HEK293T (cell line): Measurements from ENCODE around the gene IRF8.

Source experiments
- CTCF ChIA-PET: fragments of 350-600 bp; formaldehyde crosslinking; extraction: SDS; loops from one replicate; lab custom pipeline; 2021; ENCODE audit warnings: antibody characterized with exemption, inconsistent platforms; lab: Yijun Ruan, JAX
- POLR2A ChIA-PET: fragments of 350-600 bp; formaldehyde crosslinking; extraction: SDS; loops from one replicate; lab custom pipeline; 2020; ENCODE audit warnings: antibody characterized with exemption, inconsistent platforms; lab: Yijun Ruan, JAX
- DNase-seq: peaks from one replicate; pipeline ENCODE4 v3.0.0; 2012; ENCODE audit warnings: mixed read lengths; ENCODE audit errors: extremely low spot score
- ARNT ChIP-seq: fragments of 450-650 bp; IDR thresholded peaks from 2 replicates; pipeline ENCODE4 v1.6.1; 2017; ENCODE audit warnings: mild to moderate bottlenecking
- BHLHE40 ChIP-seq: fragments of 450-650 bp; IDR thresholded peaks from 2 replicates; pipeline ENCODE4 v1.6.1; 2016; ENCODE audit warnings: mild to moderate bottlenecking, moderate library complexity, borderline replicate concordance
- CTBP1 ChIP-seq: fragments of 450-650 bp; IDR thresholded peaks from 2 replicates; pipeline ENCODE4 v1.6.1; 2016; ENCODE audit warnings: borderline replicate concordance
- ELF4 ChIP-seq: fragments of 450-650 bp; IDR thresholded peaks from 2 replicates; pipeline ENCODE4 v1.6.1; 2017; ENCODE audit warnings: antibody characterized with exemption
- FOXA1 ChIP-seq: fragments of 450-650 bp; IDR thresholded peaks from 2 replicates; pipeline ENCODE4 v1.6.1; 2016; ENCODE audit warnings: mild to moderate bottlenecking
- FOXK2 ChIP-seq: fragments of 450-650 bp; IDR thresholded peaks from 2 replicates; pipeline ENCODE4 v1.6.1; 2016; ENCODE audit warnings: mild to moderate bottlenecking
- FOXM1 ChIP-seq: fragments of 450-650 bp; IDR thresholded peaks from 2 replicates; pipeline ENCODE4 v1.6.1; 2017; ENCODE audit warnings: mild to moderate bottlenecking, borderline replicate concordance
- HDGF ChIP-seq: fragments of 450-650 bp; IDR thresholded peaks from 2 replicates; pipeline ENCODE4 v1.6.1; 2017; ENCODE audit warnings: antibody characterized with exemption, borderline replicate concordance
- L3MBTL2 ChIP-seq: fragments of 450-650 bp; conservative IDR thresholded peaks from 2 replicates; pipeline ENCODE4 v1.6.1; 2016; ENCODE audit warnings: mild to moderate bottlenecking
- LEF1 ChIP-seq: fragments of 450-650 bp; IDR thresholded peaks from 2 replicates; pipeline ENCODE4 v1.6.1; 2017; ENCODE audit warnings: mild to moderate bottlenecking, borderline replicate concordance
- NFRKB ChIP-seq: fragments of 450-650 bp; IDR thresholded peaks from 2 replicates; pipeline ENCODE4 v1.6.1; 2016; ENCODE audit warnings: mild to moderate bottlenecking, moderate library complexity
- SP1 ChIP-seq: fragments of 450-650 bp; IDR thresholded peaks from 2 replicates; pipeline ENCODE4 v1.6.1; 2017
- SUZ12 ChIP-seq: fragments of 450-650 bp; IDR thresholded peaks from 2 replicates; pipeline ENCODE4 v1.6.1; 2016; ENCODE audit warnings: mild to moderate bottlenecking
- TARDBP ChIP-seq: fragments of 450-650 bp; IDR thresholded peaks from 2 replicates; pipeline ENCODE4 v1.6.1; 2016
- ZNF384 ChIP-seq: fragments of 450-650 bp; IDR thresholded peaks from 2 replicates; pipeline ENCODE4 v1.6.1; 2016
- TF ChIP-seq, protein P1 (sequence below): fragments of 450-650 bp; IDR thresholded peaks from 2 replicates; pipeline ENCODE4 v1.6.1; 2016

Gene IRF8

GRCh38 chr16:85867189-85867588 is 31.8 kb upstream of the IRF8 start:
- DNase-seq, result no peak
- POLR2A ChIA-PET, result no interaction called here
- TF ChIP-seq SP1, result no peak
- no peak for TF ChIP-seq ZNF384
- no peak for TF ChIP-seq ARNT
- TF ChIP-seq, protein P1, sequence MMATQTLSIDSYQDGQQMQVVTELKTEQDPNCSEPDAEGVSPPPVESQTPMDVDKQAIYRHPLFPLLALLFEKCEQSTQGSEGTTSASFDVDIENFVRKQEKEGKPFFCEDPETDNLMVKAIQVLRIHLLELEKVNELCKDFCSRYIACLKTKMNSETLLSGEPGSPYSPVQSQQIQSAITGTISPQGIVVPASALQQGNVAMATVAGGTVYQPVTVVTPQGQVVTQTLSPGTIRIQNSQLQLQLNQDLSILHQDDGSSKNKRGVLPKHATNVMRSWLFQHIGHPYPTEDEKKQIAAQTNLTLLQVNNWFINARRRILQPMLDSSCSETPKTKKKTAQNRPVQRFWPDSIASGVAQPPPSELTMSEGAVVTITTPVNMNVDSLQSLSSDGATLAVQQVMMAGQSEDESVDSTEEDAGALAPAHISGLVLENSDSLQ, result no peak
- TF ChIP-seq NFRKB, result no peak
- no peak for TF ChIP-seq L3MBTL2
- TF ChIP-seq FOXA1, result no peak
- TF ChIP-seq HDGF, result no peak
- TF ChIP-seq FOXM1, result no peak
- no peak for TF ChIP-seq LEF1
- no peak for TF ChIP-seq CTBP1
- no peak for TF ChIP-seq FOXK2
- TF ChIP-seq SUZ12, result no peak
- TF ChIP-seq BHLHE40, result no peak
- TF ChIP-seq TARDBP, result no peak
- TF ChIP-seq ELF4, result no peak
- CTCF ChIA-PET, result no interaction called here

DNA sequence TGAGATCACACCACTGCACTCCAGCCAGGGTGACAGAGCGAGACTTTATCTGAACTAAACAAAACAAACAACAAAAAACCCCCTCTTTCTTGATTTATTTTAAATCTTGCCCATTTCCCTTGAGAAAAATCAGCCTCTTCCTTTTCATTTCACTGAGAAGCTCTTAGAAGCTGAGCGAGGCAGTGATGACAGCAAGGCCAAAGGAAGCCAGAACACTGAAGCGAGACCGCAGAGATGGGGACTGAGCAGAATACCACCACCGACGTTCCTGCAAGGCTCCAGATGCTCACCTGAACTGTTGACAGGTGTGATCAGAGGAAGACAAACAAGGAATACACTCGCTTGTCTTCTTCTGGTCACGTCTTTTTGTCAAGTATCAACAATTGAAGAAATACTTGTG is 30.5 kb upstream of the IRF8 start:
- no peak for DNase-seq
- no peak for TF ChIP-seq NFRKB
- no peak for TF ChIP-seq TARDBP
- TF ChIP-seq ARNT, result no peak
- no peak for TF ChIP-seq SUZ12
- no peak for TF ChIP-seq ELF4
- no peak for TF ChIP-seq ZNF384
- no peak for TF ChIP-seq LEF1
- no peak for TF ChIP-seq FOXK2
- no peak for TF ChIP-seq HDGF
- no peak for TF ChIP-seq FOXA1
- TF ChIP-seq FOXM1, result no peak
- no peak for TF ChIP-seq CTBP1
- TF ChIP-seq, protein P1, result no peak
- no peak for TF ChIP-seq BHLHE40
- no peak for TF ChIP-seq SP1
- POLR2A ChIA-PET, result no interaction called here
- CTCF ChIA-PET, result no interaction called here

DNA sequence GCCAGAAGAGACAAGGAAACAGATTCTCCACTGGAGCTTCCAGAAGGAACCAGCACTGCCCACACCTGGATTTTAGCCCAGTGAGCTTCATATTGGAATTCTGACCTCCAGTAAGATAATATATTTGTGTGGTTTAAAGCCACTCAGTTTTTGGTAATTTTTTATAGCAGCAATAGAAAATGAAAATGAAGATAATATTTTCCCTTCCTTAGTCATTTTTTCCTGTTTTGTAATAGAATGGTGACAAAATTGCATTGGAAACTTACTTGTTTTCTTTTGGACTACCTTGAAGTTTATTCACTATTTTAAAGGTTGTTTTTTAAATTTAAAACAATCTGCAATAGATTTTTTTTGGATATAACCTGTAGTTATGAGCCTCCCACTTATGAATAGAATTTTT is 29.8 kb upstream of the IRF8 start:
- ChIA-PET POLR2A (no interaction called here), CTCF (no interaction called here)
- no peak for TF ChIP-seq FOXK2
- no peak for TF ChIP-seq LEF1
- no peak for TF ChIP-seq SUZ12
- no peak for TF ChIP-seq NFRKB
- no peak for TF ChIP-seq CTBP1
- DNase-seq, result no peak

DNA sequence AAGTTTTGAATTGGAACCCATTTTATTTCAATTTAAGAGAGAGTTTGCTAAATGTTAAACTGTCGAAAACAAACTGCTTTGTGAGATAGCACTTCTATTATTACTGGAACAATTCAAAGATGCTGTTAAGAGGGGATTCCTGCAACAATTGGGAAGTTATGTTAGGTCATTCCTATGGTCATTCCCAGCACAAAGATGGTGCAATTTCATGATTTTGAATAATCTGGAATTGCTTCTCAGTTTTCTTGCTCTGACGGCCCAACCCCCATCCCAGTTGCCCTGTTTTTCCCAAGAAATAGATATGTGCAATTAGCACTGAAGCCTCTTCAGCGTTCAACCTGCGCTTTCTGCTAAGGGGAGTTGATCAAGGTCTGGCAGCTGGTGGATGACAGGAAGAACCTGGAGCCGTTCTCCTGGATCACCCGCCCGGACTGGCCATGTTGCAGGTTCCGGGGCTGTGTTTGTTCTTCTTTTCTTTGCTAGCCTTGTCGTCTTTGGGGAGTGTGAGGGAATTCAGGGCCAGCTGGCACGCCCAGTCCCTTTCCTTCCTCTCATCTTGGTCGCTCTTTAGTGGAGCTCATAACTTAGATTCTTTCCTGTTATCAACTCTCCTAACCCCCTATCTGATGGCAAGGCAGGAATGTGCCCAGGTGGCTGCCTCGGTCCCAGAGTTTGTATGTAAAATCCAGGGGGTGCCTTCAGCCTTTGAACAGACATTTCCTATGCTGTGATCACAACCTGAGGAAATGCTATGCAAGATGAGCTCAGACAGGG is 29.0 kb upstream of the IRF8 start:
- DNase-seq, result no peak
- ChIA-PET POLR2A (no interaction called here), CTCF (interaction anchor here (0.5 kb wide), 1 partner anchor 44 kb away, joined by 3 read pairs; no protein-coding TSS in a partner anchor)
- TF ChIP-seq SP1 (no peak), FOXA1 (no peak), HDGF (no peak), ARNT (no peak), LEF1 (no peak), NFRKB (no peak), ZNF384 (no peak), L3MBTL2 (no peak), FOXK2 (no peak), SUZ12 (no peak), FOXM1 (no peak), CTBP1 (no peak), TARDBP (no peak), ELF4 (no peak), BHLHE40 (no peak)
- TF ChIP-seq, protein P1, result no peak

DNA sequence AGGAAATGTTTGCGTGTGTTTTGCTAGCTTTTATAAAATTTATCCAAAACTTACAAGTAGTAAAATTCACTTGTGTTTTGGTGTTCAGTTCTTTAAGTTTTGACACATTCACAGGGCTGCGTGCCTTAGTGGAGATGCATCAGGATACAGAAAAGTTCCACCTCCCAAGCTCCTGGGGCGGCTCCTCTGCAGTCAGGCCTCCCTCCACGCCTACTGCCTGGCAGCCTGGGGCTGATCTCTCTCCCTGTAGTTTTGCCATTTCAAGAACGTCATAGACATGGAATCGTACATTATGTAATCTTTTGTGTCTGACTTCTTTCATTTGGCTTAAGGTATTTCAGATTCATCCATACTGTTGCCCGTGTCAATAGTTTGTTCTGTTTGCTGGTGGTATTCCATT is 27.2 kb upstream of the IRF8 start:
- POLR2A ChIA-PET, result no interaction called here
- CTCF ChIA-PET, result no interaction called here

DNA sequence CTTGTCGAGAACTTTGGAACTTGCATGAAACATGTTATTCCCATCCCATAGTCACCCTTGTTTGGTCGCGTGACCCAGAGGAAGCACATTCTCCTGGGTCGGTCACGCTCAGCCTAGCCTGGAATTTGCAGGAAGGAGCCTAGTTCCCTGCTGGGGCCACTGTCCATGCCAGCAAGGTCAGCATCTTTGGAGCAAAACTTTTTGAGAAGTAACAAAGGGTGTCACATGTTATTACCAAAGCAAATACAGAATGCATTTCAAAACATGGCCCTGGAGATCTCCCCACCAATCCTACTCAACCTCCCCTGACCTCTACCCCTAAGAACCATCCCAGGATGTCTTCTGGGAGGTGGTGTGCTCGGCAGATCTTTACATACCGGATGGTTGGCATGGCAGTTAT is 26.2 kb upstream of the IRF8 start:
- ChIA-PET CTCF (no interaction called here), POLR2A (no interaction called here)
- no peak for DNase-seq
- TF ChIP-seq SP1 (no peak), L3MBTL2 (no peak), LEF1 (no peak), ELF4 (no peak), NFRKB (no peak), FOXM1 (no peak), BHLHE40 (no peak), HDGF (no peak), ZNF384 (no peak), FOXA1 (no peak), FOXK2 (no peak), SUZ12 (no peak), ARNT (no peak), TARDBP (no peak), CTBP1 (no peak)
- TF ChIP-seq, protein P1, result no peak

More for the DNA sequence above, 27.2 kb upstream of the IRF8 start:
- no peak for DNase-seq
- TF ChIP-seq SUZ12 (no peak), SP1 (no peak), FOXM1 (no peak), L3MBTL2 (no peak), BHLHE40 (no peak), TARDBP (no peak), FOXA1 (no peak), FOXK2 (no peak), NFRKB (no peak), ELF4 (no peak)
